Neural crest cell (in vitro differentiated cells): Measurements from ENCODE around the gene CAPZA1. TPM values are rescaled to one million over a fixed set of nuclear protein-coding genes. Genes with fewer than 3 reads are reported as not detected.

ENCODE experiments used
- DNase-seq: peaks from one replicate; pipeline ENCODE4 v3.0.0; 2021; ENCODE audit warnings: low read depth, mixed read lengths, low spot score
- H3K27ac Mint-ChIP-seq: one replicate; pipeline ENCODE4 v1.8.0; 2021; ENCODE audit warnings: mild to moderate bottlenecking, mixed read lengths; ENCODE audit not compliant: unreplicated experiment
- H3K27me3 Mint-ChIP-seq: 2 replicates; pipeline ENCODE4 v1.8.0; 2021; ENCODE audit warnings: low read depth, mild to moderate bottlenecking, mixed read lengths
- H3K36me3 Mint-ChIP-seq: 2 replicates; pipeline ENCODE4 v1.8.0; 2021; ENCODE audit warnings: low read depth, mild to moderate bottlenecking, mixed read lengths
- H3K4me1 Mint-ChIP-seq: 2 replicates; pipeline ENCODE4 v1.8.0; 2021; ENCODE audit warnings: mixed read lengths
- H3K4me3 Mint-ChIP-seq: one replicate; pipeline ENCODE4 v1.8.0; 2021; ENCODE audit warnings: mild to moderate bottlenecking, mixed read lengths
- H3K9me3 Mint-ChIP-seq: 2 replicates; pipeline ENCODE4 v1.8.0; 2021; ENCODE audit warnings: mixed read lengths
- total RNA-seq: library from RNA; stranded (reverse); gene quantifications from 2 replicates; pipeline ENCODE4 v1.2.1, GENCODE V29; 2021
- TF ChIP-seq, protein P1 (sequence below): fragments of 200-600 bp; sonication (generic); conservative IDR thresholded peaks from 2 replicates; pipeline ENCODE4 v1.5.0; 2021; ENCODE audit warnings: antibody characterized with exemption, mild to moderate bottlenecking

Gene CAPZA1
- total RNA-seq, 1 donor from 2014 or later = 131 TPM

GRCh38 chr1:112693821-112694220, 74.2 kb downstream of the CAPZA1 start:
- H3K27ac Mint-ChIP-seq = no peak overlapping the region
- no peaks in the 10 kb centered on the region for H3K27me3 Mint-ChIP-seq
- H3K4me3 Mint-ChIP-seq = no peak overlapping the region
- no peak for DNase-seq
- H3K9me3 Mint-ChIP-seq = no peaks in the 10 kb centered on the region
- peaks cover 5% of the 10 kb centered on the region for H3K36me3 Mint-ChIP-seq
- TF ChIP-seq, protein P1, sequence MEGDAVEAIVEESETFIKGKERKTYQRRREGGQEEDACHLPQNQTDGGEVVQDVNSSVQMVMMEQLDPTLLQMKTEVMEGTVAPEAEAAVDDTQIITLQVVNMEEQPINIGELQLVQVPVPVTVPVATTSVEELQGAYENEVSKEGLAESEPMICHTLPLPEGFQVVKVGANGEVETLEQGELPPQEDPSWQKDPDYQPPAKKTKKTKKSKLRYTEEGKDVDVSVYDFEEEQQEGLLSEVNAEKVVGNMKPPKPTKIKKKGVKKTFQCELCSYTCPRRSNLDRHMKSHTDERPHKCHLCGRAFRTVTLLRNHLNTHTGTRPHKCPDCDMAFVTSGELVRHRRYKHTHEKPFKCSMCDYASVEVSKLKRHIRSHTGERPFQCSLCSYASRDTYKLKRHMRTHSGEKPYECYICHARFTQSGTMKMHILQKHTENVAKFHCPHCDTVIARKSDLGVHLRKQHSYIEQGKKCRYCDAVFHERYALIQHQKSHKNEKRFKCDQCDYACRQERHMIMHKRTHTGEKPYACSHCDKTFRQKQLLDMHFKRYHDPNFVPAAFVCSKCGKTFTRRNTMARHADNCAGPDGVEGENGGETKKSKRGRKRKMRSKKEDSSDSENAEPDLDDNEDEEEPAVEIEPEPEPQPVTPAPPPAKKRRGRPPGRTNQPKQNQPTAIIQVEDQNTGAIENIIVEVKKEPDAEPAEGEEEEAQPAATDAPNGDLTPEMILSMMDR = no peak
- peaks cover 2% of the 10 kb centered on the region for H3K4me1 Mint-ChIP-seq

GRCh38 chr1:112694363-112694929, 74.8 kb downstream of the CAPZA1 start:
- H3K4me3 Mint-ChIP-seq = no peak overlapping the region
- no peaks in the 10 kb centered on the region for H3K27me3 Mint-ChIP-seq
- no peak overlapping the region for H3K27ac Mint-ChIP-seq
- H3K4me1 Mint-ChIP-seq = peaks cover 3% of the 10 kb centered on the region
- TF ChIP-seq, protein P1 = no peak
- no peaks in the 10 kb centered on the region for H3K9me3 Mint-ChIP-seq
- DNase-seq = no peak
- peaks cover 6% of the 10 kb centered on the region for H3K36me3 Mint-ChIP-seq

- Mint-ChIP-seq H3K9me3 (no peaks in the 10 kb centered on the region), H3K27ac (no peak overlapping the region), H3K4me1 (peaks cover 11% of the 10 kb centered on the region), H3K27me3 (no peaks in the 10 kb centered on the region), H3K36me3 (peaks cover 9% of the 10 kb centered on the region), H3K4me3 (no peak overlapping the region)
- no peak for DNase-seq
- TF ChIP-seq, protein P1 = no peak
Measured at GRCh38 chr1:112695276-112695675, 75.6 kb downstream of the CAPZA1 start.

- DNase-seq = no peak
- Mint-ChIP-seq H3K4me3 (no peak overlapping the region), H3K27ac (no peak overlapping the region), H3K9me3 (no peaks in the 10 kb centered on the region), H3K27me3 (peaks cover 4% of the 10 kb centered on the region), H3K36me3 (peaks cover 11% of the 10 kb centered on the region), H3K4me1 (peaks cover 23% of the 10 kb centered on the region)
- TF ChIP-seq, protein P1 = no peak
Measured at GRCh38 chr1:112696578-112697314, 77.1 kb downstream of the CAPZA1 start.

DNA sequence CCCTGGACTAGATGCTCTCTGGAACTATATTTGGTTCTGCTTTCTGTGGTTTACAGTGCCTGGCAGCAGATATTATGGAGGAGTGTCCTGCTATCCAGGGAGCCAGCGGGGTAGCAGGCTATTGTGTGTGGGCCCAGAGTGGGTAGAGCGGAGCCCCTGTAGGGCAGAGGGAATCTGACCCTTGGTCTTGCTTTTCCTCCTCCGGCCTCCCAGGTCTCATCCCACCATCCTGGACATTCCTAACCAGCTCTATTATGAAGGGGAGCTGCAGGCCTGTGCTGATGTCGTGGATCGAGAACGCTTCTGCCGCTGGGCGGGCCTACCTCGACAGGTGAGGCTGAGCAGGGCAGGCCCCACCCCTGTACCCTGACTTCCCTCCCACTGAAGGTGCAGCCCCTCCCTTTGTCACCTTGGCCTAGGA, 78.2 kb downstream of the CAPZA1 start:
- Mint-ChIP-seq H3K4me1 (peaks cover 34% of the 10 kb centered on the region), H3K36me3 (peaks cover 10% of the 10 kb centered on the region)
- DNase-seq = no peak

More for the DNA sequence above, 78.2 kb downstream of the CAPZA1 start:
- H3K27me3 Mint-ChIP-seq = peaks cover 4% of the 10 kb centered on the region
- no peak overlapping the region for H3K4me3 Mint-ChIP-seq
- TF ChIP-seq, protein P1 = no peak
- no peaks in the 10 kb centered on the region for H3K9me3 Mint-ChIP-seq
- no peak overlapping the region for H3K27ac Mint-ChIP-seq
